GM21825 (cell line): ENCODE data around the gene PPP2R2D.
A peak's percentile ranks its signal among the peaks of the same experiment; 100 is the strongest.

Experiments
- ATAC-seq: cut with Tn5 transposase; IDR thresholded peaks from one replicate; pipeline ENCODE4 v1.9.1; 2021; ENCODE audit warnings: mild to moderate bottlenecking, moderate library complexity; ENCODE audit not compliant: unreplicated experiment

The PPP2R2D gene

DNA sequence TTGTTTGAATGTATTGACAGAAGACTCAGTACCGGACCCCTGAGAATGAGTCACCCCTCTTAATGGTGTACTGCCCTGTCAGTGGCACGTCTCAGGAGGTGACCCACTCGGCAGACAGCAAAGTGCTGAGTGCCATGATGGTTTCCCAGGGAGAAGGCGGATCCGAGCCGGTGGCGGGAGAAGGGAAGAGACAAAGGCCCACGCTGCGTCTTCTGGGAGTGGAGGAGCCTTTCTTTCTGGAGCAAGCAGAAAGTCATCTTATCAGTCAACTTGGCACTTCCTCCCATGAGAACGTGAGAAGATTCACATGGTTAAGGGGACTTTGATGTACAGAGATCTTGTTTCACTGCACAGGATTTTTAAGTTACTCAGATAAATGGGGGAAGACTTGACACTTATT lies 14.6 kb upstream of the PPP2R2D start:
- ATAC-seq = no peak

DNA sequence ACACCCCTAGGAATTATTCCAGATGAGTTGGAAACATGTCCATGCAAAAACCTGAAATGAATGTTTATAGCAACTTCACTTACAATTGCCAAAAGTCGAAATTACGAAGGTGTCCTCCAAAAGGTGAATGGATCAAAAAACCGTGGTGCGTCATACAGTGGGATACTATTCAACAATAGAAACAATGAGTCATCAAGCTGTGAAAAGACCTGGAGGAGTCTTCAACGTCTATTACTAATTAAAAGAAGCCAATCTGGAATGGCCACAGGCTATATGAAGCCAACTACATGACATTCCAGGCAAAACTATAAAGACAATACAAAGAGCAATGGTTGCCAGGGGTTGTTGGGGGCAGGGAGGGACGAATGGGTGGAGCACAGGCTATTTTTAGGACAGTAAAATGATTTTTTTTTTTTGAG lies 12.6 kb upstream of the PPP2R2D start:
- no peak for ATAC-seq

DNA sequence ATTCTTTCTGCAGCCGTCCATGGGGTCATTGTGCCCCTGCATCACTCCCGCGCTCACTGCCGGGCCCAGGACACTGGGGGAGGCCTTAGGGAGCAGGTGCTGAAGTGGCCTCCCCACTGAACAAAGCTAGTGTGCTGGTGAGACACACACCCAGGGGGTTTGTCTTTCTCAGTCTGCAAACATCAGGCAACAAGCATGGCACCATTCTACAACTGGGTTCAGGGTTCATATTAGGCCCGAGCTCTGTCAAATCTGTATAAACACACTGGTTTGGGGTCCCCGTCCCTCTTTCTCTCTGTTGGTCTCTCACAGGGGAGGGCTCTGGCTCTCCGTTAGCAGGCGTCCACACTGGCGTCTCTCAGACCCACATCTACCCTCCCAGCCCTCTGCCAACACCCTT lies 11.1 kb upstream of the PPP2R2D start:
- ATAC-seq = no peak

DNA sequence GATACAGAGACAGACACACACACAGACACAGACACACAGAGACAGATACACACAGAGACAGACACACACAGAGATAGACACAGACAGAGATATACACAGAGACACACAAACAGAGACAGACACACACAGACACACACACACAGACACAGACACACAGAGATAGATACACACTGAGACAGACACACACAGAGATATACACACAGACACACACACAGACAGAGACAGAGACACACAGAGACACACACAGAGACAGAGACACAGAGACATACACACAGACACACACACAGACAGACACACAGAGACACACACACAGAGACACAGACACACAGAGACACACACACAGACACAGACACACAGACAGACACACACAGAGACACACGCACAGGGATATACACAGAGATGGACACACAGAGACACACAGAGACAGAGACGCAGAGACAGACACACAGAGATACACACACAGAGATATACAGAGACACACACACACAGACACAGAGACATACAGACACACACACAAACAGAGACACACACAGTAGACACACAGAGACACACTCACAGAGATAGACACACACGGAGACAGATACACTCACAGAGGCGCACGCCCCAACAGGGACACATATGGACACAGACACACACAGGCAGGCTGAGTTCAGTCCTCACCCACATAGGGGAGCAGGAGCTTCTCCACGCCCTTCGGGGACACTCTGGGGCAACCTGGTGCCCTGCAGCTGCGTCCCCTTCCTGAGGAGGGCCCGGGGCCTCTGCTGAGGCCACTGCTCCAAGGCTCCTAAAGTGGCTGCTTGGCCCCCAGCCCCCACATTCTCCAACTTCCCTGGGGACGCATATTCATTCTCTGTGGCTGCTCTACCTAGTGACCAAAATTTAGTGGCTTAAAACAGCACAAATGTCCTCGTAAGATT lies 10.3 kb upstream of the PPP2R2D start:
- ATAC-seq = no peak

DNA sequence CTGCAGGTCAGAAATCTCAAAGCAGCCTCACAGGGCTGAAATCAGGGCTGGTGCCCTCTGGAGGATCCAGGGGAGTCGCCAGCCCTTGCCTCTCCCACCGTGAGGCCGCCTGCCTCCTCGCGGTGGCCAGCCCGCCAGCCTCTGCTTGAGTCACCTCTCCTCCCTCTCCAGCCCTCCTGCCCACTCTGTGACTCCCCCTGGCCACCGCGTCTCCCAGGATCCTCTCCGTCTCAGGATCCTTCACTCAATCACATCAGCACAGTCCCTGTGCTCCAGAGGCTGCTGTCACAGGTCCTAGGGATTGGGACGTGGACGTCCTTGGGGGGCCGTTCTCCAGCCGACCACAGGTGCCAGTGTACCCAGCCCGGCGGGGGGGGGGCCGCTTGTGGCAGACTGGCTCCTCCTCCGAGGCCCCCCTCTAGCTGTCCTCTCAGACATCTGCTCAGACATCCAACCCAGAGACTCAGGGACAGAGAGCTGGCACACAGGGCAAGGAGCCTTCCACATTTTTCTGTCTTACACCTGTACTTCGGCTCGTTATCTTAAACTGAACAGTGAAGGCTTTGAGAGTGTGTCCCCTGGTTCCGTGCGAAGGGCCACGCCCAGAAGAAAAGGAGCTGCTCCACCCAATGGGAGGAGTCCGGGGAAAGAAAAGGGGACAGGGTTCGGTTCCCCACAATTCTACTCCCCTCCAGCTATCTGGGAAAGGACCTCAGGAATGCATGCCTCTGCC lies 9.4 kb upstream of the PPP2R2D start:
- ATAC-seq = no peak

DNA sequence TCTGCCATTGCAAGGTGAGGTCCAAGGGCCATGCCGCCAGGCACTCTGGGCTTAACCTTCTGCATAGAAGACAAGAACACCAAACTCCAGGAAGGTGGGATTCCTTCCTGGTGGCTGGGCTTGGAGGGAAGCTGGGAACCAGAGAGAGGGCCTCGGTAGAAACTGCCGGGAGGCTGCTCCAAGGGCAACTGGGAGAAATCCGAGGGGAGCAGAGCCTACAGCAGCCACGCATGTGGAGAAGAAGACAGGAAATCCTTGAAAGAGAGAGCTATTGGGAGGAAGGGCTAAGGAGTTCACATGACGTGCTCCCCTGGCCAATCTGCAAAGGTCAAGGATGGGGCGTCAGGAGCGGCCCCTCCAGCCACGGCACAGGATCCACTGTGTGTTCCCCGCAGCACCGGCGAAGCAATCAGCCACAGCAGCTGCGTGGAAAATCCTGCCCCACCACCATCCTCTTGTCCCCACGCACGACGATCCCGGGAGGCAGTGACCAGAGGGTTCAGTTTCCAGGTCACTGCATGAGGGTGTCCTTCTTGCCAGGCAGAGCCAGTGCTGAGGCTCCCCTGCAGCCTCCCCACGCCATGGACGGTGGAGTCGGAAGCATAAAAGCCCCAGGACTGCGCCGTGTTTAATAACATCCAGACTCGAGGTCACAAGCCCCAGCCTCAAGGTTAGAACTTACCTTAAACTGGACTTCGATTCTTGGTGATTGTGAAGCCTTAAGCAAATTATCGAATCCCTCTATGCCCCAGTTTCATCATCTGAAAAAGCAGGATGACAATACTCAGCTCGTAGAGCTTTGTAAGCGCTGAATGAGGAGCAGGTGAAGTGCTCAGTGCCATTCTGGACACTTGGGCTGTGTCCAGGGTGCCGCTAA lies 8.6 kb upstream of the PPP2R2D start:
- ATAC-seq = no peak

DNA sequence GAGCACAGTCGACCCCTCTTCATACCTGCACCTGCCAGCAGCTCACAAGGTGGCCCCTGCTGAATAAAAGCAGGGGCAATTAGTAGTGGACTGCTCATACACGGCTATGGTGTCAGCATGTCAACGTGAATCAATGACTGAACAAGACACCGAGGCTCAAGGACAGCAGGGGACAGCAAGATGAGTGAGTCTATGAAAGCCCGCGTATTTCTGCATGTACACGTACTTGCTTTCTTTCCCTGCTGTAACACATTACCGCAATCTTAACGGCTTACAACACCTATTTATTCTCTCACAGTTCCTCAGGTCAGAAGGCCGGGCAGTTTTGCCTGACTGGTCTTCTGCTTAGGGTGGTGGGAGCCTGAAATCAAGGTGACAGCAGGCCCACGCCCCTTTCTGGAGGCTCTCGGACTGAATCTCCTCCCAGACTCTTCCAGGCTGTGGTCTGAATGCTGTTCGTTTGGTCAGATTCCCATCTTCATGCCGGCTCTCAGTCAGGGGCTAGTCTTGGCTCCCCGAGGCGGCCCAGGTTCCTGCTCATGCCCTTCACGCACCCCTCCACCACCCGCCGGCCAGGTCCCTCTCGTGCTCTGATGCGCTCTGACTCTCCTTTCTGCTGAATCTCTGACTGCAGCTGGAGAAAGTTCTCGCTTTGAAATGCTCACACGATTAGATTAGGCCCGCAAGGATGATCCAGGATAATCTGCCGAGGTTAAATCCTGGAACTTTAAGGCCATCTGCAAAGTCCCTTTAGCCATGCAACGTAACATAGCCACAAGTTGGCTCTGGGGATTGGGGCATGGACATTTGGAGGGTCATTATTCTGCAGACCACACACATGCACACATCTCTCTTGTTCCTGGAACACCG lies 7.8 kb upstream of the PPP2R2D start:
- no peak for ATAC-seq

DNA sequence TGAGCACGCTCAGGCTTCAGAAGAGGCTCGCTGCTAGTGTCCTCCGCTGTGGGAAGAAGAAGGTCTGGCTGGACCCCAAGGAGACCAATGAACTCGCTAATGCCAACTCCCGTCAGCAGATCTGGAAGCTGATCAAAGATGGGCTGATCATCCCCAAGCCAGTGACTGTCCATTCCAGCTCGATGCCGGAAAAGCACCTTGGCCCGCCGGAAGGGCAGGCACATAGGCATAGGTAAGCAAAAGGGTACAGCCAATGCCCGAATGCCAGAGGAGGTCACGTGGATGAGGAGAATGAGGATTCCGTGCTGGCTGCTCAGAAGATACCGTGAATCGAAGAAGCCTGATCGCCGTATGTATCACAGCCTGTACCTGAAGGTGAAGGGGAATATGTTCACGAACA lies 5.7 kb upstream of the PPP2R2D start:
- ATAC-seq = no peak

DNA sequence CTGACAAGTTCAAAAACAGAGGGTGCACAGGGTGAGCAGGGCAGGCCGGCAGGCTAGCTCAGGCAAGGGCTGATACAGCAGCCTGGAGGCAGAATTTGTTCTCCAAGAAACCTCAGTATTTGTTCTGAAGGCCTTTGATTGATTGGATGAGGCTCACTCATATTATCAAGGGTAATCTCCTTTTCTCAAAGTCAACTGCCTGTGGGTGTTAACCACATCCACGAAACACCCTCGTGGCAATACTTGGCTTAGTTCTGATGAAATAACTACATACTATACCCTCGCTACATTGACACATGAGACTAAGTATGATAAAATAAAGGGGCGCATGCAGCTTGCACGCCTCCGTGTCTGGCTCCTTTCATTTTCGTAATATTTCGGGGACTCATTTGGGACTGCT lies 4.4 kb upstream of the PPP2R2D start:
- no peak for ATAC-seq

DNA sequence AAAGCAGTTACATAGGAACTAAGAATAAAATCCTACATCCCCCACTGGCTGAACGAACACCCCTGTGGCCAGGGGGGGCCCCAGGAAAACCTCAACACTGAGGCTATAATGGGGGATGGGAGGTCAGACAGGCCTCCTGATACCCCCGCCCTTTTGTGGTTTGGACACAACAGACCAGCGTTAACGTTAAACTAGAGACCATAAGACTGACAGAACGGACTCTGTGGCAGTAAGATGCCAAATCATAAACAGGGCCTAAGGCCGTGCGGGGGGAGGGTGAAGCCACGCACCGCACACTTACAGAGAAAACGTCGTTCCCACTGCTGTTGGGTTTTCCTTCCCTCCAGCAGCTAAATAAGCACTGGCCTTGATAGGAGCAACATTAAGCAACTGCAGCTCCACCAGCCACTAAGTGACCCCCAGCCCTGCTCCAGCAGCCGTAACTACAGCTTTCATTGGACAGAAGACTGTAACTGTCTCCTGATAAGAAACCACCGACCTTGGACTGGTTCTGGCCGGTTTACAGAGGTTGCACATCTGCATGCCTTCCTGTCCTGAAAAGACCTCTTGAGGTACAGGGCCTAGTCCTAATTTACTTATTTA lies 3.4 kb upstream of the PPP2R2D start:
- no peak for ATAC-seq

DNA sequence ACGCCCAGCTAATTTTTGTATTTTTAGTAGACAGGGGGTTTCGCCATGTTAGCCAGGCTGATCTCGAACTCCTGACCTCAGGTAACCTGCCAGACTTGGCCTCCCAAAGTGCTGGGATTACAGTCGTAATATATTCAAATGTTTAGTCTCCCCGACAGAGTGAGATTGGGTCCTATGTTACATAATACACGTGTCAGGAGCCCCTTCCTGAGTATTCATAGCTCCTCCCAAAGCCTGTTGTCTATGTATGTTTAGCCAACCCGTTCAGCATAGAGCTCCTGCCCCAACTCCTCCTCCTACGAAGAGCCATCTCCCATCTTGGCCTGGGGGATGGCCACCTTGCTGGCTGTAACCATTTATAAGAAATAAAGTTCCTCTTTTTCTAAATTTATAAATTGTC lies 2.7 kb upstream of the PPP2R2D start:
- ATAC-seq = no peak

DNA sequence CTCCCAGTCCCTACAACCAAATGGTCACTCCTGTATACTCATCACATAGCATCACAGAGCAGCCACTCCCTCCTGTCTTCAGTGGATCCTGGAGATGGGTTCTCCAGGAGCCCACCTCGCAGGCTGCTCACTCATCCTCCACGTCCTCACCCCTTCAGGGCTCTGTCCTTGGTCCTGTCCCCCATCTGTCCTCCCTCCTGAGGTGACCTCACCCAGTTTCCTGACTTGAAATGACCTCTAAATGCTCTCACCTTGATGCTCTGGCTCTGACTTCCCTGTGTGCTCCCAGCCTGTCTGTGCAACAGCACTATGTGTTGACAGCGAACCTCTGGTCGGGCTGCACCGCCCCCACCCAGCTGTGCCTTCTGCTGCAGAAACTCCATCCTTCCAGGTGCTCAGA lies 2.1 kb upstream of the PPP2R2D start:
- no peak for ATAC-seq

DNA sequence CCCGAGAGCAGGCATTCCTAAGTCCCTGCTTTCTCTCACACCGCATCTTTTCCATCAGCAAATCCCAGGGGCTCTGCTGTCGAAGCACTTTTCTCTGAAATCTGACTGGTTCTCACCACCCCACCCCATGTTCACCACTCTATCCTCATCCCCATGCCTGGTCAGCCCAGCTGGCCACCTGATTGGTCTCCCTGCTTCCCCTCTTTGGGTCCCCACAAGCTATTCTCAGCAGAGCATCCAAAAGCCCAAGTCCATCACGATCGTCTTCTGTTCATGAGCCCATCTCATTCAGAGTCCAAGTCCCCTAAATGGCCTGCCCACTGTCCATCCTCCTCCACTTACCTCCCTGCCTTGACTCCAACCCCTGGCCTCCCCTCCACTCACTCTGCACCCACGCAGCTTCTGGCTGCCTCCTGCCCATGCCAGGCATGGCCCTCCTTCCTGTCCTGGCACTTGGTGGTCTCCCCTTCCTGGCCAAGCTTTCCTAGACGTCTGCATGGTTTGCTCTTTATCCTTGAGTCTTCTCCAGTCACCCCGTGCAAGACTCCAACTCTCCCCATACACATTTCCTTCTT lies 1.6 kb upstream of the PPP2R2D start:
- ATAC-seq = no peak

DNA sequence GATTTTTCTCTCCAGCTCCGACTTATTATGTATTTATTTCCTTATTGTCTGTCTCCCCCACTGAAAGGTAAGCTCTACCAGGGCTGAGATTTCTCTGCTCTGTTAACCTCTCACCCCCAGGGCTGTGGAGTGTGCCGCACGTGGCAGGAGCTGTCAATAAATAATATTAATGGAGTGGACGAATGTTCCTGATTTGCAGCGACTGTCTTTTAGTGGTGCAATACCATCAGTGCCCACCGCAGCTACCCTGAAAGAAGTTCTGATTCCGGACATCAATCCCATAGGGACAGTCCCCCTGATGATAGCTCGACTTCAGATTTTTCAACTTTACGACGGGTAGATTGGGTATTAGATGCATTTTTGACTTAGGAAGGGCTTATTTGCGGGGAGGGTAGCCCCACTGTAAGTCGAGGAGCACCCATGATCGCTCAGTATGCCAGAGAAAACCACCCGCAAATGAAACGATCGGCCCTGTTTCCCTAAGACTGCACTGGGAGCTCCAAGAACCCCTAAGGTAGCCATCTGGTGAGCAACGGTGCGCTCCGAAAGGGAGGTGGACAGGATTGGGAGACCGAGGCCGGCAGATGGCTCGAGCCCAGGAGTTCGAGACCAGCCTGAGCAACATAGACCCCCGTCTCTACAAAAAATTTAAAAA lies 986 bp upstream of the PPP2R2D start:
- ATAC-seq = no peak

DNA sequence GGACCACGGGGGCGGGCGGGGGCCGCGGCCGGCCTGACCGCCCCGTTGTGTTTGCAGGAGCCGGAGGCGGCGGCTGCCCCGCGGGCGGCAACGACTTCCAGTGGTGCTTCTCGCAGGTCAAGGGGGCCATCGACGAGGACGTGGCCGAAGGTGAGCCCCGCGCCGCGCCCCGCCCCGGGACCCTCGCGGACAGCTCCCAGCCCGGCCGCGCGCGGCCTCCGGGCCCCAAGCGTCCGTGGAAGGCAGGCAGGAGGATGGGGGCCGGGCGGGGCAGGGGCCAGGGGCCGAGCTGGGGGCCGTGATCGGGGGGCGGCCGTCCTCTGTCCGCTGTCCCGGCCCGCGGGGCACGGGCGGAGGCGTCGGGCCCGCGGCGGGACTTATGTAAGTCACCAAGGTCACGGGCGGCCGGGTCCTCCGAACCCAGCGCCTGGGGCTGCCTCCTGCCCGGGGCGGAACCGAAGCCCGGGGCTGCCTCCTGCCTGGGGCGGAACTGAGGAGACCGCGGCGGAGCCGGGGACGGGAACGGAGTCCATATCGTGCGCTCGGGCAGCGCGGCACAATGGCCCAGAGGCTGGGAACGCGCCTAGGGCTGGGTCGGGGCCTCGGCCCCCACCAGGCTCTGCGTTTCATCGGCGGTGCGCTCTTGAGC lies 497 bp downstream of the PPP2R2D start:
- ATAC-seq = peak; percentile 22

DNA sequence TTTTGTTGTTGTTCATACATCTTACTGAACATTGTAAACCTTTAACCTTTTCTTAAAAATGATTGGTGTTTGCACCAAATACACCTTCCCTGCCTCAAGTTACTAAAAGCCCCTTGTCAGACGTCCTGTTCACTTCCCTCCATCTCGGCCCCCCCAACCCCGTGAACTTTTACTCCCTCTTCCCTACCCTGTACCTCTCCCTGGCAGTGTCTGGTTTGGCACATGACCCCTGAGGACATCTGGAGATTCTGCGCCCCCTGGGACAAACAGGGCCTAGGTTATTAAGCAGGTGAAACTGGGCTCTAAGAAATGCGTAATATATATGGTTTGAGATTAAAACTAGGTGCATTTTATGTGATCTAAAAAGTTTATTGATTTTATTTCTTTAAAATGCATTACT lies 1.4 kb downstream of the PPP2R2D start:
- no peak for ATAC-seq

DNA sequence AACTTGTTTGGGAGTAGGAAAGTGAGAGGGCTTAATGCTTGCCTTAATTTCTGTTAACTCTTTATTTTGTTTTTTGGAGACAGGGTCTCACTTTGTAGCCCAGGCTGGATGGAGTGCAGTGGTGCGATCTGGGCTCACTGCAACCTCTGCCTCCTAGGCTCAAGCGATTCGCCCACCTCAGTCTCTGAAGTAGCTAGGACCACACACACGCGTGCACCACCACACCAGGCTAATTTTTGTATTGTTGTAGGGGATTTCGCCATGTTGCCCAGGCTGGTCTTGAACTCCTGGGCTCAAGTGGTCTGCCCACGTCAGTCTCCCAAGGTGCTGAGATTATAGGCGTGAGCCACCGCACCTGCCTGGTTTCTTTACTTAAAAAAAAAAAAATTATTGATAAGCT lies 1.9 kb downstream of the PPP2R2D start:
- ATAC-seq = no peak

DNA sequence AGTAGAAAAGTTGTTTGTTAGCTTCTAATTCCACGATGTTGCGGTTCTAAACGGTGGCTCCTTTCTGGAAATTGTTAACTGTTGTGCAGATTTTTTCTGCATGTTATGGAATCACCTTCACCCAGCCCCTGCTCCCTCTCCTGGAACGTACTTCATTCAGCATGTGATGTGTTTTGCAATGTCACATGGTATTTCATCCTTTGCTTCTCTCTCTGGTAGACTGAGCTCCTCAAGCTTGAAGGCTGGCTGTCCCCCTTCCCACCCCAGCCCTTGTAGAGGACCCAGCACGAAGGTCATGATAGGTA lies 4.4 kb downstream of the PPP2R2D start:
- ATAC-seq = no peak
